GM12891 (cell line): ENCODE measurements around the gene EDEM1.

Experiments used
- POLR2A ChIP-seq: IDR thresholded peaks from 2 replicates; pipeline ENCODE4 v1.6.1; 2011; ENCODE audit warnings: low read depth, low read length, control low read depth
- POLR2AphosphoS5 ChIP-seq: IDR thresholded peaks from 2 replicates; pipeline ENCODE4 v1.6.1; 2011; ENCODE audit warnings: low read depth, low read length, control low read depth
- TAF1 ChIP-seq: IDR thresholded peaks from 2 replicates; pipeline ENCODE4 v1.6.1; 2011; ENCODE audit warnings: low read depth, low read length, control low read depth

DNA sequence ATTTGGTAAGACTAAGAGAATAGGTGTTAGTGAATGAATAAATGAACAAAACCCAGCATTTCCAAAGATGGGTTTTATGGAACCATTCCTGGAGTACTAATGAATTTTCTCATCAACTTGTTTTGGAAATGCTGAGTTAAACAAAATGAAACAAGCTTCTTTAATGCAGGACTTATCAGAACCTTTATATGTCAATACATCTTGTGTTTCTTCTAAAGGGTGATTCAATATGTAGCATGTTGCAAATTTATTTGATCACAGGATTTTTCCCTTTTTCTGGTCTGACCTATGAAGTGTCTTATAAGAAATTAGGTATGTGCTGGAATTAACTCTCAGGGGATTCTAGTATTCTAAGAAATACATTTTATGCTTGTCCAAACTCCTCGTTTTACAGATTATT lies 53.2 kb downstream of the EDEM1 start:
- TF ChIP-seq POLR2A (no peak), POLR2AphosphoS5 (no peak), TAF1 (no peak)
